Globus pallidus (tissue), 1 donor: ENCODE results near the gene MR1.

Source experiments
- DNase-seq: peaks from one replicate; pipeline ENCODE4 v3.0.0-alpha.2; 2015; ENCODE audit warnings: low spot score

MR1 gene

GRCh38 chr1:181108304-181108867 lies 74.6 kb downstream of the MR1 start:
- no peak for DNase-seq

GRCh38 chr1:181110013-181110412 lies 76.2 kb downstream of the MR1 start:
- DNase-seq, result no peak
